Small intestine (tissue), 7 donors: Measurements from ENCODE around the gene ZFYVE27. TPM values are rescaled to one million over a fixed set of nuclear protein-coding genes. Genes with fewer than 3 reads are reported as not detected.

Source experiments
- DNase-seq, 2 donors: peaks; one replicate each; pipeline versions ENCODE4 v3.0.0 to v3.0.0-alpha.2; 2013
- FAIRE-seq: peaks from 2 replicates; lab custom pipeline; 2012; peaks lifted over from hg19 to GRCh38; lab: Jason Lieb, UNC
- H3K27ac ChIP-seq, 3 donors: one replicate each; pipeline ENCODE4 v1.5.1; 2013; ENCODE audit warnings: low read length in 2 of 3, mild to moderate bottlenecking in 2 of 3, control low read depth in 1 of 3, inconsistent platforms in 1 of 3, low read depth in 1 of 3, moderate library complexity in 1 of 3
- H3K27me3 ChIP-seq, 3 donors: one replicate each; pipeline ENCODE4 v1.6.1; 2013; ENCODE audit warnings: low read length in 3 of 3, inconsistent platforms in 1 of 3; ENCODE audit not compliant: control insufficient read depth in 3 of 3, insufficient read depth in 3 of 3
- H3K36me3 ChIP-seq, 3 donors: one replicate each; pipeline ENCODE4 v1.6.1; 2013; ENCODE audit warnings: low read length in 3 of 3, inconsistent platforms in 1 of 3, low read depth in 1 of 3, mild to moderate bottlenecking in 1 of 3, moderate library complexity in 1 of 3; ENCODE audit not compliant: control insufficient read depth in 3 of 3, insufficient read depth in 2 of 3
- H3K4me1 ChIP-seq, 3 donors: one replicate each; pipeline ENCODE4 v1.6.1; 2013; ENCODE audit warnings: low read length in 2 of 3, inconsistent platforms in 1 of 3, low read depth in 1 of 3, mild to moderate bottlenecking in 1 of 3, moderate library complexity in 1 of 3; ENCODE audit not compliant: control insufficient read depth in 3 of 3, insufficient read depth in 2 of 3
- H3K4me3 ChIP-seq, 3 donors: one replicate each; pipeline ENCODE4 v1.5.1; 2013; ENCODE audit warnings: low read length in 3 of 3, control low read depth in 1 of 3, inconsistent platforms in 1 of 3, low read depth in 1 of 3, mild to moderate bottlenecking in 1 of 3, moderate library complexity in 1 of 3
- H3K9me3 ChIP-seq, 2 donors: one replicate each; pipeline ENCODE4 v1.6.1; 2013; ENCODE audit warnings: low read depth in 1 of 2, low read length in 1 of 2; ENCODE audit not compliant: control insufficient read depth in 2 of 2, insufficient read depth in 1 of 2
- WGBS, 3 donors: extraction: QIAGEN DNeasy Blood & Tissue Kit; methylation state at CpG; one replicate each; pipeline ENCODE4 v1.1.7; 2013; 5-methylcytosine and 5-hydroxymethylcytosine counted together
- polyA plus RNA-seq, 4 donors: library from polyadenylated mRNA; stranded (reverse) in 3 of 4; unstranded in 1 of 4; fragments of 200-250 nt in 3 of 4; fragments of 120-200 nt in 1 of 4; gene quantifications; one replicate each; pipeline versions ENCODE4 v1.2.1 to v1.2.3, GENCODE V29; 2013
- donor health status: healthy with polysubstance abuse.
- donor health status: control.
- donor health status: control.
- donor health status: Bipolar disorder and iron deficiency.
- donor health status: healthy.

Gene ZFYVE27
- polyA plus RNA-seq, 4 donors: 21.6 to 53.9 (median 29.7) TPM

DNA sequence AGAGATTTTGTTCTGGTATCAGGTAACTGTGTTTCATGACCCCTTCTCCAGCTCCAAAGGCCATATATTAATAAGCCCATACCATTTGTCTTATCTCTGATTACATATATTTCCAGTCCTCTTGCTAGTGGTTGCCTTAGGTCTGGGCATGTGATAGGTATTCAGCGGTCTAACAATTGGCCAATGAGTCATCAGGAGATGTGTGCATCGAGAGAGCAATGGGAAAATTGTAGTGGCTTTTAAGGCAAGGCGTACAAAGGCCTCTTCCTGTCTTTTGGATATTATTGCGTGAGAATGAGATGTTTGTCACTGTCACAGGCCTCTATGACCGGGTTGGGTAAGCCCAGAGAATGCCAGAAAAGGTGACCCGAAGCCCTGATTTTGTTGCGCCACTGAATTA, 73.5 kb downstream of the ZFYVE27 start:
- DNase-seq (peak; percentile 77 to 80), FAIRE-seq (no peak)
- Histone ChIP-seq H3K4me1 (peaks cover 0 to 21% (median 0%) of the 10 kb centered on the region in 3 donors), H3K27ac (peak overlapping the region in 2 of 3 donors; percentile 26 to 75), H3K9me3 (no peaks in the 10 kb centered on the region), H3K27me3 (no peaks in the 10 kb centered on the region), H3K36me3 (no peaks in the 10 kb centered on the region), H3K4me3 (no peak overlapping the region)
- 60 to 63% (median 61%) methylated on average over 7 of the region's 7 CpGs for WGBS, 3 donors

Other genes with a start within 250 kb of the ZFYVE27 start
- gene MMS19, start 238.7 kb upstream of the ZFYVE27 start, polyA plus RNA-seq: 10 to 100 TPM; 44.7 to 55.3 (median 50.5) TPM
- gene UBTD1, start 238.2 kb upstream of the ZFYVE27 start, polyA plus RNA-seq: 1 to 10 TPM; 1.1 to 7.6 (median 4.8) TPM
- gene ANKRD2, start 164.3 kb upstream of the ZFYVE27 start, polyA plus RNA-seq: 1 to 10 TPM in 2 of 4 donors, under 1 TPM in 2; 0.04 to 8.6 (median 2.0) TPM
- 10 to 100 TPM in 1 of 4 donors, under 1 TPM in 3; 0.45 to 12.1 (median 0.66) TPM for gene HOGA1, start 152.7 kb upstream of the ZFYVE27 start, polyA plus RNA-seq
- under 1 TPM in 1 of 4 donors, not detected in 3; 0.41 TPM for gene C10orf62, start 147.4 kb upstream of the ZFYVE27 start, polyA plus RNA-seq
- 10 to 100 TPM in 1 of 4 donors, 1 to 10 TPM in 1, not detected in 2; 4.0 to 15.5 TPM for gene MORN4, start 103.6 kb upstream of the ZFYVE27 start, polyA plus RNA-seq
- 10 to 100 TPM in 3 of 4 donors, 1 to 10 TPM in 1; 9.5 to 34.0 (median 12.0) TPM for gene PI4K2A, start 96.5 kb upstream of the ZFYVE27 start, polyA plus RNA-seq
- 10 to 100 TPM; 18.2 to 64.9 (median 46.8) TPM for gene AVPI1, start 49.9 kb upstream of the ZFYVE27 start, polyA plus RNA-seq
- gene MARVELD1, start 23.4 kb upstream of the ZFYVE27 start, polyA plus RNA-seq: 10 to 100 TPM in 2 of 4 donors, 1 to 10 TPM in 2; 1.6 to 35.2 (median 10.2) TPM
- gene SFRP5, start 34.9 kb downstream of the ZFYVE27 start, polyA plus RNA-seq: 100 to 1,000 TPM in 1 of 4 donors, 10 to 100 TPM in 3; 12.7 to 110 (median 53.8) TPM
- 1 to 10 TPM; 1.9 to 5.3 (median 4.0) TPM for gene GOLGA7B, start 112.7 kb downstream of the ZFYVE27 start, polyA plus RNA-seq